KBM-7 (cell line): ENCODE results near the gene WNT9B.
"Not testable (repeated sequence)": the region's sequence is repeated elsewhere in the genome, so short reads cannot be mapped to it uniquely, and the experiment has no call there.

Source experiments
- DNase-seq: peaks from one replicate; pipeline ENCODE4 v3.0.0-alpha.2; 2015
- in situ Hi-C: fragments of 300-500 bp; cut with MboI; formaldehyde crosslinking; loops from 2 replicates; pipeline ENCODE4 v1.14.3; 2020; ENCODE audit warnings: low sequenced_read_pairs, low pct_unique_long_range_greater_than_20kb, mixed read lengths

WNT9B gene

GRCh38 chr17:46894476-46895151, 43.2 kb downstream of the WNT9B start:
- in situ Hi-C loops = no loop called here
- no peak for DNase-seq

- in situ Hi-C loops = no loop called here
Measured at GRCh38 chr17:46895171-46895570, 43.8 kb downstream of the WNT9B start.

GRCh38 chr17:46896991-46897390, 45.6 kb downstream of the WNT9B start:
- in situ Hi-C loops = no loop called here
- no peak for DNase-seq

More at GRCh38 chr17:46895171-46895570, 43.8 kb downstream of the WNT9B start:
- peak; percentile 17 for DNase-seq

GRCh38 chr17:46898364-46898763, 47.0 kb downstream of the WNT9B start:
- DNase-seq = no peak
- in situ Hi-C loops = no loop called here

GRCh38 chr17:46898860-46899259, 47.5 kb downstream of the WNT9B start:
- no peak for DNase-seq
- in situ Hi-C loops = no loop called here

GRCh38 chr17:46901291-46901690, 49.9 kb downstream of the WNT9B start:
- no peak for DNase-seq

GRCh38 chr17:46903762-46904672, 52.6 kb downstream of the WNT9B start:
- no peak for DNase-seq
- in situ Hi-C loops = no loop called here

More at GRCh38 chr17:46901291-46901690, 49.9 kb downstream of the WNT9B start:
- in situ Hi-C loops = no loop called here

- in situ Hi-C loops = no loop called here
- DNase-seq = no peak
Measured at GRCh38 chr17:46908068-46908737, 56.8 kb downstream of the WNT9B start.

- DNase-seq = no peak
- in situ Hi-C loops = no loop called here
Measured at GRCh38 chr17:46910179-46910927, 59.0 kb downstream of the WNT9B start.

GRCh38 chr17:46911311-46911710, 59.9 kb downstream of the WNT9B start:
- no peak for DNase-seq
- in situ Hi-C loops = no loop called here

- in situ Hi-C loops = no loop called here
- no peak for DNase-seq
Measured at GRCh38 chr17:46915596-46915995, 64.2 kb downstream of the WNT9B start.

- in situ Hi-C loops = no loop called here
- DNase-seq = no peak
Measured at GRCh38 chr17:46916211-46916610, 64.8 kb downstream of the WNT9B start.

- in situ Hi-C loops = no loop called here
Measured at GRCh38 chr17:46916623-46917022, 65.2 kb downstream of the WNT9B start.

GRCh38 chr17:46917041-46917440, 65.7 kb downstream of the WNT9B start:
- no peak for DNase-seq
- in situ Hi-C loops = no loop called here

More at GRCh38 chr17:46916623-46917022, 65.2 kb downstream of the WNT9B start:
- no peak for DNase-seq

GRCh38 chr17:46917516-46917915, 66.1 kb downstream of the WNT9B start:
- in situ Hi-C loops = no loop called here
- DNase-seq = peak; percentile 10

GRCh38 chr17:46921962-46922361, 70.6 kb downstream of the WNT9B start:
- in situ Hi-C loops, DNase-seq: not testable (repeated sequence)

GRCh38 chr17:46922487-46922803, 71.1 kb downstream of the WNT9B start:
- in situ Hi-C loops = no loop called here
- DNase-seq = no peak

- DNase-seq = peak; percentile 97
- in situ Hi-C loops = no loop called here
Measured at GRCh38 chr17:46922804-46923635, 71.6 kb downstream of the WNT9B start, which contains the start of gene GOSR2. GOSR2 (plus strand) TSS chr17:46923160; CDS start chr17:46923193, 33 bp downstream.
